MM.1S (cell line): ENCODE measurements around the gene BEGAIN.

Experiments used
- CTCF ChIP-seq: fragments of 300-600 bp; sonication (generic); IDR thresholded peaks from 2 replicates; pipeline ENCODE4 v1.5.1; 2016; ENCODE audit warnings: antibody characterized with exemption, low read length, mixed read lengths
- EZH2 ChIP-seq: fragments of 300-600 bp; sonication (generic); optimal IDR thresholded peaks from 2 replicates; pipeline ENCODE3; 2017; ENCODE audit warnings: low read depth, mild to moderate bottlenecking, antibody characterized with exemption, low read length, mixed read lengths
- EZH2phosphoT487 ChIP-seq: fragments of 300-600 bp; sonication (generic); IDR thresholded peaks from 2 replicates; pipeline ENCODE4 v1.6.1; 2018; ENCODE audit warnings: antibody characterized with exemption, low read length

GRCh38 chr14:100548295-100548655 is 38.9 kb downstream of the BEGAIN start:
- TF ChIP-seq CTCF, result no peak
- TF ChIP-seq EZH2, result no peak
- TF ChIP-seq EZH2phosphoT487, result no peak
